ENCODE measurements around the gene TRPV4.

Gene TRPV4

GRCh38 chr12:109804820-109805761 is 28.1 kb downstream of the TRPV4 start:
- DNase-seq: peak; percentile 78

DNA sequence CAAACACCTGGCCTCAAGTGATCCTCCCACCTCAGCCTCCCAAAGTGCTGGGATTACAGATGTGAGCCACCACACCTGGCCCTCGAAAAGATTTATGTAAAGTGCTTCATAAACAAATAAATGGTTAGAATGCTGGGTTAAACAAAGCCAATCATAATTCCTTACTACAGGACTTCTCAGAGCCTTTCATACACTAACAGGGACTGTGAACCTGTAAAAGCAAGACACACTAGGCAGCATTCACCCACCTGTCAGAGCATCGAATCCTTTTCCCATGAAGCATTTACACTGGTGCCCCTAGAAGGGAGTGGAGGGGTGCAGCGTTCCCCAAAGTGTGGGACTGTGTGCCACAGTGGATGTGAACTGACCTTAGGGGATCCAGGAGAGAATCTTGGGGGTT is 29.5 kb downstream of the TRPV4 start:
- no peak for DNase-seq

DNA sequence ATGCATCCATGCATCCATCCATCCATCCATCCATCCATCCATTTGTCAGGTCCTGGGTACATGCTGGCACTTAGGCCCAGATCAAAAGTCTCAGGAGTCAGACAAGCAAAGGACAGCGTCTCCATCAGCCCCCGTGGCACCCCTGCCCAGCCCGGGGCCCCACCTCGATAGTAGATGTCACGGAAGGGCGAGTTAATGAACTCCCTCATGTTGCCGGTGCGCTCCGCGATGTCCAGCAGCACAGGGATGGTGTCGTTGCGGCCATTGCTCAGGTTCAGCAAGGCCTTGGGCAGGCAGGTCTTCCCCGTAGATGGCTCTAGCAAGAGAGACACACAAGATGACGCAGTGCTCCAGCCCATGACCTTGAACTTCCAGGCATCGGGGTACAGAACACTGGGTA is 30.4 kb downstream of the TRPV4 start:
- DNase-seq: no peak

GRCh38 chr12:109800536-109800935 is 32.7 kb downstream of the TRPV4 start:
- DNase-seq: no peak

DNA sequence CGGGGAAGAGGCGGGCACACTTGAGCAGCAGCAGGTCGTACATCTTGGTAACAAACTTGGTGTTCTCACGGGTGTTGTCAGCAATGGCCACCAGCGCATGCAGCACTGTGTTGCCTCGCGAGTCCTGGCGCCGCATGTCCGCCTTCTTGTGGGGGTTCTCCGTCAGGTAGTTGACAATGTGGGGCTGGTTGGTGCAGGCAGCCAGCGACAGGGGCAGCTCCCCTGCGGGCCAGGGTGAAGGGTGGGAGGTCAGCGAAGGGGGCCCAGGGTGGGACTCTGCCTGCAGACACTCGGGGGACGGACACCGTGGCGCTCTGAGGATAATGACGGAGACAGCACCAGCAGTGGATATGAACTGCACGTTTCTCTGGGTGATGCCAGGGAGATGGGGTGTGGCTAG is 34.5 kb downstream of the TRPV4 start:
- DNase-seq: no peak

GRCh38 chr12:109797905-109798669 is 35.1 kb downstream of the TRPV4 start:
- DNase-seq: no peak

- no peak for DNase-seq
Observed at GRCh38 chr12:109796057-109796456, 37.1 kb downstream of the TRPV4 start.

- no peak for DNase-seq
Observed at GRCh38 chr12:109795023-109795422, 38.2 kb downstream of the TRPV4 start.

DNA sequence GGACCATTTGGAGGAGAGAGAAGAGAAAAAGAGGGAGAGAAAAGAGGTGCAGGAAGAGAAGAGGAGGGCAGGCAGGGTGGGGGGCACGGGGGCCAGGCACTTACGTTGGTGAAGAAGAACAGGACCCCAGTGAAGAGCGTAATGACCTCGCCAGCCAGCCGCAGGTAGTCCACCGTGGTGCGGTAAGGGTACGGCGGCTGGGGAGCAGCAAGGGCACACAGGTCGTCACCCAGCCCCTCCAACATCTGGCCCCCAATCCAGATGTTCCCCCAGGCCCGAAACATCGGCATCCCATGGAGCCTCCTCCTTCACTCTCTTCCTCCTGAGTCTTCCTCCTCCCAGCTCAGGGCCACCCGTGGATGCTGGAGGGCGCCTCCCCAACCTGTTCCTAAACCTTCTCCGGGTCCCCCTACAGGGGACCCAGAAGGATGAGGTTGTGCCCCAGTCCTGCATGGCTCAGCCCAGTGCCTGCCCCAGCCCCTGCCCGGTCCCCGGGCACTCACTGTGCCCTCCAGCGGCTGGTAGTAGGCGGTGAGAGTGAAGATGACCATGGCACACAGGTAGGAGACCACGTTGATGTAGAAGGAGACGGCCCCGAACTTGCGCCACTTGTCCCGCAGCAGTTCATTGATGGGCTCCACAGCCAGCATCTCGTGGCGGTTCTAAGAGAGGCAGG is 39.2 kb downstream of the TRPV4 start:
- DNase-seq: no peak

DNA sequence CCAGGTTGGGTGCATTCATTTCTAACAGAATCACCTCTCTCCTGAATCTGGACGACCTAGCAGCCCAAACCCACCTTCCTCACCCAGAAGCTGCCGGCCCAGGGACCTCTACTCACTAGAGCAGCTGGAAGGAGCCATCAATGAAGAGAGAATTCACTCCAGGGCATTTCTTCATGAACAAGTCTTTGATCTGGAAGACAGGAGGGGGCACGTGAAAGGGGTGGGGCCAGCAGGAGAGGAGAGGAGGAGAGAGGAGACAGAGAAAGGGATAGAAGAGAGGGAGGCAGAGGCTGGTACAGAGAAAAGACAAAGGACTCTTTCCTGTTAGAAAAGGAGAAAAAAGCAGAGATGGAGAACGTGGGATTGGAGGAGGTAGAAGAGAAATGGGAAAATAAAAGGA is 39.8 kb downstream of the TRPV4 start:
- no peak for DNase-seq

GRCh38 chr12:109792992-109793391 is 40.2 kb downstream of the TRPV4 start:
- DNase-seq: no peak

DNA sequence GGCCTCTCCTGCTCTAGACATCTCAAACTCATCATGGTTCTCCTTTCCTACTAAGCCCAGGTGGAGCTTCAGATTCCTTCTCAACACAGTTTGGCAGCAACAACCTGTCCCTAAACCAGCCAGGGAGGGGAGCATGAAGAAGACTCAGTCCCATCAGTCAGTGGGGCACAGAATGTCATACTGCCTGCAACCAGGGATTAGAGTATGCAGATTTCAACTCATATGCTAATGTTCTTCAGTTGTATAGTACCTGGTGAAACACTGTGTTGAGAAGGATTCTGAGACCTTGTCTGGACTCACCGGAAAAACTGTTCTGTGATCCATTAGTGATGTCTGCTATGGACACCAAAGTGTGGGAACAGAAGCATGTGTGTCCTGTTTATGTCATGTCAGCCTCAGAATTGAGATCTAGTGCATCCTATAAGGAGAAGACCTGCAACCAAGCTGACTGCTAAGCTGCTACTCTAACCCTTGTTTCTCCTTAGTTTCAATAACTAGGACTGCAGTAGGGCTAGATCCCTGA is 43.6 kb downstream of the TRPV4 start:
- no peak for DNase-seq

- DNase-seq: no peak
Observed at GRCh38 chr12:109786799-109787198, 46.4 kb downstream of the TRPV4 start.

DNA sequence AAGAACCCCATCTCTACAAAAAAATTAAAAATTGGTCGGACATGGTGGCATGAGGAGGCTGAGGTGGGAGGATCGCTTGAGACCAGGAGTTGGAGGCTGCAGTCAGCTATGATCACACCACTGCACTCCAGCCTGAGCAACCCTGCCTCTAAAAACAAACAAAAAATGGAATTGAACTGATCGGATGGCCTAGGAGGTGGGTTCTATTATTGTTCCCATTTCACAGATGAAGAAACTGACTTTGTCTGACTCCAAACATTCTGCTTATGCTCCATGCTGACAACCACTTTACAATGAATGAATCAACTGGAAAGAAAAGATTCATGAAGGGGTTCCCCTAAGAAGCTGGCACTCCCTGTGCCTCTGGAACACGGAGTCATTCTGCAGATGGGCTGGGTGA is 47.3 kb downstream of the TRPV4 start:
- no peak for DNase-seq

GRCh38 chr12:109783965-109784244 is 49.3 kb downstream of the TRPV4 start:
- no peak for DNase-seq

GRCh38 chr12:109783135-109783964 is 49.8 kb downstream of the TRPV4 start:
- no peak for DNase-seq

- no peak for DNase-seq
Observed at GRCh38 chr12:109782326-109782703, 50.9 kb downstream of the TRPV4 start.

DNA sequence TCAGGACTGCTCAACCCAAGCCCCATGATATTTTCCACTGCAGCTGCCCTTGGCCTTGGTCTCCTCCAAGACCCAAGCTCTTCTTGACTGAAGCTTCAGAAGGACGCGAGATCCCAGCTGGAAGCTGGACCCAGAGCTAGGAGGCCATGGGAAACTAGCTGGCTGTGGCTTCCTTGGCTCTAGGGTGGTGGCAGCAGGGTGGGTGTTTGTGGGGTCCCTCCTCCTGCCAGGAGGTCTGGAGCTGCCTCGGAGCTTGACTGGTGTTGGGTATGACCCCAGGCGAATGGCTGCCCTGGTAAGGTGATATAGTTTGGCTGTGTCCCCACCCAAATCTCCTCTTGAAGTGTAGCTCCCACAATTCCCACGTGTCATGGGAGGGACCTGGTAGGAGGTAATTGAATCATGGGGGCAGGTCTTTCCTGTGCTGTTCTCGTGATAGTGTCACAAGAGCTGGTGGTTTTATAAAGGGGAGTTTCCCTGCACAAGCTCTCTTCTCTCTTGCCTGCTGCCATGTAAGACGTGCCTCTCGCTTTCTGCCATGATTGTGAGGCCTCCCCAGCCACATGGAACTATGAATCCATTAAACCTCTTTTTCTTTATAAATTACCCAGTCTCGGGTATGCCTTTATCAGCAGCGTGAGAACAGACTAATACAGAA is 51.4 kb downstream of the TRPV4 start:
- no peak for DNase-seq

DNA sequence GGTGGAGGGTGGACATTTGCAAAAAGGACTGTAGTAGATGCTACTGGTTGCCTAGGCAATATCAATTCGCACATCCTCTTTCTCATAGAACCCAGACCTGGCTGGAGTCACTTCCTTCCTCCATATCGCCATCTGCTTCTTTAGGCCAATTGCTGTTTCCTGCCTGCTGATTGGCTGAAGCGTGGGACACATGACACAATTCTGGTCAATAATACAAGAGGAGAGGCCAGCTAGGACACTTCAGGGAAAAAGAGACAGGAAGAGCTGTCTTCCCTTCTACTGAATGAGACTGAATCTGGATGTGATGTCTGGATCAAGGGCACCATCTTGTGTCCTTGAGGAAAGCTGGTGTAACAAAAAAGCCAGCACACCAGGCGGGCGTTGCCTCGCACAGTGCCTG is 53.8 kb downstream of the TRPV4 start:
- no peak for DNase-seq

- no peak for DNase-seq
Observed at GRCh38 chr12:109778684-109779083, 54.5 kb downstream of the TRPV4 start.

DNA sequence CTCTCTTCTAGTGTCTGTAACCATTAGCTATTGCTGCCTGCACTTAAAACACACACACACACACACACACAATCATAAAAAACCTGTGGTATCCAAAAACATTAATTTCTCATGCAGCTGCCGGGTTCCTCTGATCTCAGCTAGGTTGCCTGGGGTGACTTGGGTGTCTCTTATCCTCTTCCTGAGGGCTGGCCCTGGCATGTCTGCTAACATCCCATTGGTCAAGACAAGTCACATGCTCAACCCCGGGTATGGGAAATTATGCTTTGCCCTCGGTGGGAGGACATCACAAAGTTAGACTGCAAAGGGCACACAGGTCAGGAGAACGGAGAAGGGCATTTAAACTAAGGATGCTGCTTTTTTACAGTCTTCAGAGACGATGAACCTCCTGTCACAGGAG is 55.7 kb downstream of the TRPV4 start:
- DNase-seq: no peak

GRCh38 chr12:109776624-109777023 is 56.6 kb downstream of the TRPV4 start:
- no peak for DNase-seq

Data from femur (tissue), 1 donor.